ENCODE results near the gene JAZF1.

- TF ChIP-seq POLR2AphosphoS5 (IDR thresholded peaks at IDR 0.05; ENCODE audit: low read depth, low read length) (no peak), TAF1 (IDR thresholded peaks at IDR 0.05; ENCODE audit: borderline replicate concordance, insufficient read depth, low read length) (no peak), SIN3A (IDR thresholded peaks at IDR 0.05; ENCODE audit: borderline replicate concordance, insufficient read depth, low read length) (no peak), REST (IDR thresholded peaks at IDR 0.05; ENCODE audit: insufficient read depth in 1 of 2, low read depth in 2 of 2, low read length in 2 of 2) (no peak)
Measured at GRCh38 chr7:28093623-28094232, 86.9 kb downstream of the JAZF1 start.
